ENCODE measurements around the gene ASTE1.

GRCh38 chr3:130997289-130997688 is 29.3 kb downstream of the ASTE1 start:
- TF ChIP-seq CTCF (conservative IDR thresholded peaks at IDR 0.05; ENCODE audit: low read depth, low read length): no peak
- no peak for TF ChIP-seq EZH2 (IDR thresholded peaks at IDR 0.05; ENCODE audit: low read length, unreplicated experiment)

Data from PC-3 (cell line).